GM15510 (cell line): Measurements from ENCODE around the gene TSC22D3.

Experiments
- POLR2A ChIP-seq: IDR thresholded peaks from 3 replicates; pipeline ENCODE4 v1.6.1; 2011; ENCODE audit warnings: borderline replicate concordance; ENCODE audit not compliant: insufficient read length; ENCODE audit errors: extremely low read depth

Gene TSC22D3

DNA sequence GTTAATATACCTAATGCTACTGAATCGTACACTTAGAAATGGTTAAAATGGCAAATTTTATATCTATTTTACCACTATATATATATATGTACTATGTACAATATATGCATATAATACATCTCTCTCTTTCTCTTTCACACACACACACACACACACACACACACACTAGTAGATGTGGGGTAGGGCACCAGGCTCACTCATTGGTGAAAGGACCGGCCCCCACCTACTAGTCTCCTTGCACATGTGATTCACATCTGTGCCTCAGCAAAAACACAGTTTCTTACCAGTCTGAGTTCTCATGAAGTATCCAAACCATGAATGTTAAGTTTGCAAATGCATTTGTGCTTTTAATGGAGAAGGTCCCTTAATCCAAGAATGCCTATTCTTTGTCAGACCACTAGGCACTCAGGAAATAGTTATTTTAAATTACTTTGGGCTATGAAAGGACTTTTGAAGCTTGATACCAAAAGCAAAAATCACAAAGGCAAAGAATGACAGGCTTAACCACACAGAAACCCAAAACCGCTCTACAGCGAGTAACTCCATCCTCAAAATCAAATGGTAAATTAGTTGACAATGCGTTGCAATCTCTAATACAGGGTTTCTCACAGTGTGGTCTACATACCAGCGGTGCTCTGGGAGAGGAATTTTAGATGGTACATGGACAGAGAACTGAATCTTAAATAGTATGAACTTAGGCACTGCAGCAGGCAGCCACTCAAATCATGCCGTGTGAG lies 5.8 kb downstream of the TSC22D3 start:
- no peak for TF ChIP-seq POLR2A

DNA sequence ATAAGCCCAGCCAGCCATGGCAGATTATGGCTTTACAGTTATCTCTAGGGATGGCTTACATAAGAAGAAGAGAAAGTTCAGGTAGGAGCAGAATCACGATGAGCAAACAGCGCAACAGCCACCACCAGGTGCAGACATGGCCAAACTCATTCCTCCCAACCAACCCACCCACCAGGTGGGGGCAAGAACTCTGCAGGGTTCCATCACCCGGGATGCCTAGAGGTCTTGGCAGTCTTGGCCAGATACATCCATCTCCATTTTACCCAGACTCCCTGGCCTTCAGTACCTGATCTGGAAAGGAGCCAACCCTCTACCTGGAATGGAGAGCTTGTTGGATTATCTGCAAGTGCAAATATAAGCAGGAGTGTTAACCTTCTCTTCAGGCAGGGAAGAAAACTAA lies 7.5 kb downstream of the TSC22D3 start:
- no peak for TF ChIP-seq POLR2A

- no peak for TF ChIP-seq POLR2A
These were observed 9.0 kb downstream of the TSC22D3 start for GRCh38 chrX:107766470-107767150.

GRCh38 chrX:107764845-107765608 lies 10.6 kb downstream of the TSC22D3 start:
- no peak for TF ChIP-seq POLR2A

- no peak for TF ChIP-seq POLR2A
These were observed 11.9 kb downstream of the TSC22D3 start for GRCh38 chrX:107763647-107764046.

- no peak for TF ChIP-seq POLR2A
These were observed 15.1 kb downstream of the TSC22D3 start for GRCh38 chrX:107760304-107761077.

DNA sequence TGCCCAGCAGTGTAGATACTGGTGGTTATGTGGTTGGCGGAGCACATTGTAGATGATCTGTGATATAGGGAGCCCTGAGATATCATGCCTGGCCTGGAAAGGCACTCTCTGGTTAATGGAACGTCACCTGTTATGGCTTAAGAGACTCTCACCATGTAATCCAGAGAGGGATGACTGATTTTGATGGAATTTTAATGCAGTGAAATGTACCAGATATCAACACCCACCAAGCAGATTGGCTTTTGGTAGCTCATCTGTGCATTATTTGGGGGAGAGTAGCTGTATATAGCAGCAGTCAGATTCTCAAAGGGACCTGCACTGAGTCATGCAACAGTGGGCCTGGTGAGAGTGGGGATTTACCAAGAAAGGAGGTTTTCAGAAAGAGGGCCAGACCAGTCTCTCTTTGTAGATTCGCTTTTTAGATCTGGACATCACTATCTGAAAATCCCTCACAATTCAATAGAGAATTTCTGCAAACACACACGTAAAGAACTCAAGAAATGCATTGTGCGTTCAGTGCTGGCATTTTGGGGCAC lies 17.3 kb downstream of the TSC22D3 start:
- no peak for TF ChIP-seq POLR2A

- TF ChIP-seq POLR2A: no peak
These were observed 19.9 kb downstream of the TSC22D3 start for GRCh38 chrX:107755721-107756120.

GRCh38 chrX:107753187-107753586 lies 22.4 kb downstream of the TSC22D3 start:
- no peak for TF ChIP-seq POLR2A

DNA sequence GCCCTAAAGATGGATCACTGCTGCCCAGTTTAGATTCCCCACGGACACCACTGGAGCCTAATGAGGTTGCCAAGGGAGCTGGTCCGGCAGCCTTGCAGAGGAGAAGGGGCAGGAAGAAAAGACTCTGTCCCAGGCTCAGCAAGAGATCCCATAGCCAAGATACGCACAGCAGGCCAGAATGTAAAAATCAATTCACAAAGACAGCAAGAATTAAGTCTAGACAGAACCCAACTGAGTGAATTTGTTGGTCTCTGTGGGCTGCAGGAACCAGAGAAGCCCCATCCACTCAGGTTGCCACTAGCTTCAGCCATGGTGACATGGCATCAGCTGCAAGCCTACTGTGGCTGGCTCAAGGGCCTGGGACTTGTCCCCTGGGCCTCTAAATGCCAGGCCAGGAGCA lies 22.9 kb downstream of the TSC22D3 start:
- TF ChIP-seq POLR2A: no peak

DNA sequence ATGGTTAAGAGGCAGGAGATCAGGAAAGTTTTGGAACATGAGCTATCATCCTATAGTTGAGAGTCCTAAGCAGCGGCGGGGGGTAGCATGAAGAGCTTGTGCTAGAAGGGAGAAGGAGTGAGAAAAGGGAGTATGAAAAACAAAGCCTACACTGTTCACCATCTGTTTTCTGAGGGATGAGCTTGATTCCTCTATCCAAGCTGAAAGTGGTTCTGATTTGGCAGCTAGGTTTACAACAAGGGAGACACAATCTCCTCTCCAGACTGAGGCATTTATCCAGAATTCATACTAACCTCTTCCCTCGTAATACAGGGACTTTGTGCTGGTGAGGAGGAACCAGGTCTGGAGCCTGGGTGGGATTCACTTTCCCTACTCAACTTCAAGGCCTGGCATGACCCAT lies 23.5 kb downstream of the TSC22D3 start:
- no peak for TF ChIP-seq POLR2A

GRCh38 chrX:107750861-107751445 lies 24.6 kb downstream of the TSC22D3 start:
- TF ChIP-seq POLR2A: no peak

- no peak for TF ChIP-seq POLR2A
These were observed 25.3 kb downstream of the TSC22D3 start for GRCh38 chrX:107750263-107750662.

GRCh38 chrX:107748506-107748905 lies 27.1 kb downstream of the TSC22D3 start:
- no peak for TF ChIP-seq POLR2A
